Stimulated activated CD4-positive, alpha-beta T cell treated with anti-CD3 and anti-CD28 coated beads, TNF-alpha, amount 100 ng/mL, for 48 hours (primary cell): Measurements from ENCODE around the gene RAB8B.
"Not testable (repeated sequence)": the region's sequence is repeated elsewhere in the genome, so short reads cannot be mapped to it uniquely, and the experiment has no call there.

Source experiments
- DNase-seq, 3 donors: peaks; one replicate each; pipeline ENCODE4 v3.0.0-alpha.2; 2020; ENCODE audit warnings: low read depth in 3 of 3

RAB8B gene

DNA sequence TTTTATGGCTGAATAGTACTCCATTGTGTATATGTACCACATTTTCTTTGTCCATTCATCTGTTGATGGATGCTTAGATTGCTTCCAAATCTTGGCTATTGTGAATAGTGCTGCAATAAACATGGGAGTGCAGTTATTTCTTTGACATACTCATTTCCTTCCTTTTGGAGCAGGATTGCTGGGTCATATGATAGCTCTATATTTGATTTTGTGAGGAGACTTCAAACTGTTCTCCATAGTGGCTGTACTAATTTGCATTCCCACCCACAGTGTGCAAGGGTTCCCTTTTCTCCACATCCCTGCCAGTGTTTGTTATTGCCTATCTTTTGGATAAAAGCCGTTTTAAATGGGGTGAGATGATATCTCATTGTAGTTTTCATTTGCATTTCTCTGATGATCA, 47.7 kb downstream of the RAB8B start:
- not testable (repeated sequence) for DNase-seq

DNA sequence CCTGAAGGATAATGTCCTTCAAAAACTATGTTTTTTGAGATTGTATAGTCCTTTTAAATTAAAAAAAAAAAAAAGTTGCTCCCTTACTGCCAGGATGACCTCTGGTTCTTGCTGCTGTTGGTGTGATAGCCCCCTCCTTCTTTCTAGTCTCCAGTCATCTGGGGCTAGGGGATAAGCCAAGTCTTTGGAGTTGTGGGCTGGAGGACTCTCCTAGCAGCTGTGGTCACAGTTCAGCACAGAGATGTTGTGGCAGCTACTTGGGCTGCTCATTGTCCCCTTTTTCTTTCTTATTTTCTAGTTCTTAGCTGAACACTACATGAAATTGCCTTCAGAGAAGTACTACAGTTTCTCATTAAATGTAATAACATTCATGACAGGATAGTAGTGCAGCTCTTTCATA, 48.8 kb downstream of the RAB8B start:
- DNase-seq, result no peak

DNA sequence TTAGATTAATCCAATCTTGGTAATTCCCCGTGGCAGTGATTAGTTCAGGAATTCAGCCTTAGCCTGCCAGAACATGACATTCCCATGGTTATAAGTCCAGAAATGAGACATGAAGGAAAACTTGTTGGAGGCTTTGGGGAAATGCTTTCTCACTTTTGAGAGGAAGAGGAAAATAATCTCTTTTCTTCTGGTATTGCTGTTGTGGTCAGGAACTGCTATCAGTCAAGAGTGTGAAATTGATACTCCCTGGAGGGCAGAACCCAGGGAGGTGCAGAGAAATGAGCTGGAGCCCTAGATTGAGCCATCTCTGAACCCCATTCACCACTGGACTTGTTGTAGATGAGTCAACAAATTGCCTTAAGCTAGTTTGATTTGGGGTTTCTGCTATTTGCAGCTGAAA, 49.4 kb downstream of the RAB8B start:
- no peak for DNase-seq

DNA sequence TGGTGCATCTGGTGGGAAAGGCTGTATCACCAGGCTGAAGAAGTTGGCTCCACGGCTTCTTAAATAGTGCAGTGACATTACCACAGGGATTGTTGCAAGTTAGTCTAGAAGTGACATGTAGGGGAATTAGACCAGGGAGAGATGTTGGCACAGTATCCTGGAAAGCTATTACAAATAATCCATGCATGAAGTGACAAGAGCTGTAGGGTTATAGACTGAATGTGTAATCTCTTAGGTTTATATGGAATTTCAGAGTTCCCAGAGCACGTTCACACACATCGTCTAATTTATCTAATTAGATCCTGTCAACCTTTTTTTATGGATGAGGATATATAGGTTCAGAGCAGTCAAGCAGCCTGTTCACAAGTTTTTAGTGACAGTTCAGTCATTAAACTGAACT, 50.7 kb downstream of the RAB8B start:
- no peak for DNase-seq

DNA sequence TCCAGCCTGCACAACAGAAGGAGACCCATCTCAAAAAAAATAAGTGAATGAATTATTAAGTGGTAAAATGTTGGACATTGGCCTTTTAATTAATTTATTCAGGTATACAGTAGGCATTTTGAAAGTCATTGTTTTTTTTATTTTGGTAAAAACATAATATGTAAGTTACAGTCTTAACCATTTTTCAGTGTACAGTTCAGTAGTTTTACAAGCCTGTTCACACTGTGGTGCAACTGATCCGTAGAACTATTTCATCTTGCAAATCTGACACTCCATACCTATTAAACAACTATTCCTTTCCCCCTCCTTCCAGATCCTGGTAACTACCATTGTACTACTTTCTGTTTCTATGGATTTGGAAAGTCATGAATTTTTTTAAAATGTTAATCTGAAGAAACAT, 51.9 kb downstream of the RAB8B start:
- DNase-seq, result no peak

DNA sequence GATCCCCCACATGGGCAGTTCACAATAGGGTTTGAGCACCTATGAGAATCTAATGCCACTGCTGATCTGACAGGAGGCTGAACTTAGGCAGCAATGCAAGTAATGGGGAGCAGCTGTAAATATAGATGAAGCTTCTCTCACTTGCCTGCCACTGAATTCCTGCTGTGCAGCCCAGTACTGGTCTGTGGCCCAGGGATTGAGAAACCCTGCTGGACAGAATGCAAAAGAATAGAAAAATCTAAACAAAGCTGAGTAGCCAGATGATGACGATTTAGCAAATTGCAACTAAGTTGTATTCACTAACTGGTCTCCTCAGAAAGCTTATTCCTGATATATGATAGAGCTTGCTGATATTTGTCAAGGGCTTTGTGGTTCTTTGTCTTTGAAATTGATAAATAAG, 53.7 kb downstream of the RAB8B start:
- no peak for DNase-seq

DNA sequence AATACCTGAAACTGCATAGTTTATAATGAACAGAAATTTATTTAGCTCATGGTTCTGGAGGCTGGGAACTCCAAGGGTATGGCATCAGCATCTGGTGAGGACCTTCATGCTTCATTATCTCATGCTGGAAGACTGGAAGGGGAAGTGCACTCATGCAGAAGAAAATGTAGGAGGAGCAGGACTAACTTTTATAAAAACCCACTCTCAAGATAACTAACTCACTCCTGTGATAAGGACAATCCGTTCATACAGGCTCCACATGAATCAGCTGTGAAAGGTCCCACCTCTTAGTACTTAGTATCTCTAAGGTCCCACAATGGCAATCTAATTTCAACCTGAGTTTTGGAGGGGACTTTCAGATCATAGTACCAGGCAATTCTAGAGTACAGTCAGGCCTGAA, 54.4 kb downstream of the RAB8B start:
- no peak for DNase-seq

DNA sequence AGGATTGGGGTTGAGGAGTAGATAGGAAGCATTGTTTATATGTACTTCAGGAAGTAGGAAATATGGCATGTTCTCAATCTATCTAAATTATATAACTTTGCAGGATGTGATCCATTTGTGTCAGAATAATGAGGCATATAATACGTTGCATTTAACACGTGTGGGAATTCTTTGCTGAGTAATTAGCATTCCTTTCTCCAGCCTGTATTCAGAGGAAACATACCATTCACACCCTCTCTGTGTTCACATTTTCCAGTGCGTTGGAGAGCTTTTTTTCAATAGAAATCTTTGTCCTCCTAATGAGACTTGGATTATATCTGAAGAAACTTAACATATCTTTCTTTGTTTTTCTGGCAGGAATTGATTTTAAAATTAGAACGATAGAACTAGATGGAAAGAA, 55.0 kb downstream of the RAB8B start:
- no peak for DNase-seq

DNA sequence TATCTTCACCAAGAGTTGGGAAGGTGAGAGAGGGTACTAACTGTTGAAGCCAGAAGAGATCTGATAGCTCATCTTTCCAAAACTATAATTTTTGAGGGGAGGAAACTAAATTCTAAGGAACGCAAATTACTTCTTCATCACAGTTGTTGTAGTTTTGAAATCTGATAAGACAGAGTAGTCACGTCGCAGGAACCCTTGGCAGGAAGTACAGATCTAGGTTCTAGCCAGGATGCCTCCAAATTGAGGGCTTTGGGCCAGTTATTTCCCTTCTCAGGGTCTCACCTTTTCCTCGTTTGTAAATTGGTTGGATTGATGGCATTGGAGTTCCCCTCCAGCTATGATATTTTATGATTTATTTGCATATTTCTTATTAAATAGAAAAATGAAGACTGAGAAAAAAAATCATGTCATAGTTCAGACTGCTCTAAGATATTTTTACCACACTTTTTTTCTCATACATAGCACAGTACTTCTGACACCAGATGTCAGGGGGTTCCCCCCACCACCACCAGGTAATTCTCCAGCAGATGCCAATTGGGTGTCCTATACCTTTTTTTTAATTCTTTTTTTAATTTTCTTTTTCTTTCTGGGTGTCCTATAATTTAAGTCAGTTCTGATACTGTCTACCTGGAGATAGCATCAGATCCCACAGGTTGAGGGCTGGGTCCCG, 55.7 kb downstream of the RAB8B start:
- DNase-seq, result no peak

DNA sequence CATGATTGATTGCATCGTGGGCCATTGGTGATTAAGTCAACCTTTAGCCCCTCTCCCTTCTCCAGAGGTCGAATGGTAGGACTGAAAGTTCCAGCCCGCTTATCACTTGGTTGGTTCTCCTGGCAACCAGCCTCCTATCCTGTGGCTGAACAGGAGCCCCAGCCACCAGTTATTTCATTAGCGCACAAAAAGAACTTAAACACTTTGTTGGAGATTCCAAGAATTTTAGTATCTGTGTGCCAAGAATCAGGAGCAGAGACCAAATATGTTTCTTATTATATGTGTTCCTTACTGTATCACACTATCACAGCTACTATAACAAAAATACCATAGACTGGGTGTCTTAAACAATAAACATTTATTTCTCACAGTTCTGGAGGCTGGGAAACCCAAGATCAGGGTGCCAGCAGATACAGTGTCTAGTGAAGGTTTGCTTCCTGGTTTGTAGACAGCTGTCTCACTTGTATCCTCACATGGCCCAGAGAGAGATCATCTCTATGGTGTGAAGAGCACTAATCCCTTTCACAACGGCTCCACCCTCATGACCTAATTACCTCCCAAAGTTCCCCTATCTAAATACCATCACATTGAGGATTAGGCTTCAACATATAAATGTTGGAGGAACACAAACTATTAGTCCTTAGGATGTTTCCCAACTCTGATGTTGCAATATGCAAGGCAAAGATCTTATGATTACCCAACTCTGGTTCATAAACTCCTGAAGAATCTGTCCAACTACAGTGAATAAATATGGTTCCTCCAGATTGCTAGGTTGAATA, 57.5 kb downstream of the RAB8B start:
- DNase-seq, result no peak

DNA sequence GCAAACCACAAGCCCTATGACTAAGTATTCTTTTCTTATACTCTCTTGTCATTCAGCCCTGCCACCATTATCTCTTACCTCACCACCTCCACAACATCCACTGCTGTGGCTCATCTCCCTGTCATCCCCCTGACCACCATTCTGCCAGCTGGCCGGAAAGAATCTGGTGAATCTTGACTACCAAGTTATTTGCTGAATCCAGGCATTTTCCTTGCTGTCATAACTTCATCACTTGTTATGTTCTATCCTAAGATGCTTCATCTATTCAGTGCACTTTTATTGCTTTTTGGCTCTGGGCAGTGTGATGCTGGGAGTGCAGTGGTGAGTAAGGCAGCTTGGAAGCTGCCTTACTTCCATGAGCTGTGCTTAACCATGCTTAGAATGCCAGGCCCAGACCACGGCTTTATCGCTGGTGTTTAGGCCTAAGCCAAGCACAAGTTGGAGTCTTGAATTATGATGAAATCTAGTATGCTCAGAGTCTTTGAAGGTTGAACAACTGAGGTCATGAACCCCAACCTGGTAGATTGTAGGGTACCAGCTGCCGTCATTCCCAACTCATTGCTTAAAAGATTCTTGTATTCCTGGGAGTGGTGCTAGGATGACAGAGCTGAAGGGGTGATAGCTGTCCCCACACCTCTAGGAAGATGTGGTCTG, 61.0 kb downstream of the RAB8B start:
- DNase-seq, result no peak

DNA sequence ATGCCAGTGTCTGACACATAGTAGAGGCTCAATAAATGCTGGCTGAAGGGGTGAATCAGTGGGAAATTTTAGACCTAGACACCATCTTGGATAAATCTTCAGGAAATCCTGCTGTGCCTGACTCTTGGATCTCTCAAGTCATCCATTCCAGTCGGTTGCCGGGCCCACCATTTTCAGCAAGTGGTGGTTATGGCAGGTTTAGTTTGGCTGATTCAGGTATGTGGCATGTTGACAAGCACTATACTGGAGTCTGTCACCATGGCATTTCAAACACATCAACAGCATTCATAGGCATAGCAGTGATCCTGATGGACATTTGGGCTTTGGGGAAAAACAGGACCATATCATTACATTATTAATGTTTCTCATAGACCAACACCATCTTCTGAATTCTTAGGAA, 62.3 kb downstream of the RAB8B start:
- no peak for DNase-seq

DNA sequence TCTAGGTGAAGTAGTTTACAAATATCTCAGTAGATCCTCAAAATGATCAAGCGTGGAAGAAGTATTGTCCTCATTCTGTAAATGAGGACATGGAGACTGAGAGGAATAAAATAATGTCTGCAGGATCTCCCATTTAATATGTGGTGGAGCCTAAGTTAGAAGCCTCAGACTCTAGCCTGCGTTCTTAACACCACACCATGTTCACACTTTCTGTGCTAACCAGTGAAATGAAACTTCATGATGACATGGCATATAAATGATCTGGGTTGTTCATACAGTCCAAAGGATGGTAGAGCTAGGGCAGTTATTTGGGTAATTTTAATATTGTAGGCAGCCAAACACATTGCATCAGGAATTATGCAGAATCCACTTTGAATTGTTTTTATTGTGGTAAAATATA, 62.9 kb downstream of the RAB8B start:
- no peak for DNase-seq

DNA sequence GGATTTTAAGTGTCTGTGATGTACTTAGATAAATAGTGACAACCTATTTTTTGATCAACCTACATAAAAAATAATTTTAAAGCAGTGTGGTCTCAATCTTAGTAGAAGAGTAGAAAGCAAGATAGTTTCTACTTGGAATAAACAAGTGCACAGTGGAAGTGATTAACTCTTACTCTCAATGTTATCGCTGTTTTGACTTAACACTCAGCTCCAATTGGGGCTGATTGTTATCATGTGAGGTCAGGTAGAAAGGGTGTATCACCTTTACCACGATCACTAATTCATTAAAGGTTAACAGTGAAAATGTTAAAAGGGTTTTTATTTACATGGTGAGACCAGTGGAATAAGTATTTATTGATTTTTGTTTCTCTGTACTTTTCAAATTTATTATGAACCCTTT, 65.6 kb downstream of the RAB8B start:
- no peak for DNase-seq

DNA sequence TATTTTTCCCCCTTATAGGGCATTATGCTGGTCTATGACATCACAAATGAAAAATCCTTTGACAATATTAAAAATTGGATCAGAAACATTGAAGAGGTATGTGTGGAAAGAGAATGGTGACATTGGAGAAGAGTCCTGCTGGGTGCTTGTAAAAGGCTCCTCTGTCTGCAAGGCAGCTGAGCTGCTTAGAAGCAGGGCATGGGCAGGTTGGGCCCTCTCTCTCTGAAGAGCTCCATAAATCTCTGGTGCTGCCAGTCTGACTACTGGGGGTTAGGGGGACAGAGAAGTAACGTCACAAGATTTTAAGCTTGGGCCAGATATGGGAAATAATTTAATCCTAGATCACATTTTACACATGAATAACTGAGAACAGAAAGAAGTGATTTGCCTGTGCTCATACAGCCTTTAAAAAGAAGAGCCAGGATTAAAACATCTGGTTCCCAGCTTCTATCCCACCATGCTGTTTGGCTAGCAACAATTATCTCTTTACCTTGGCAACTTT, 66.1 kb downstream of the RAB8B start:
- DNase-seq, result no peak

DNA sequence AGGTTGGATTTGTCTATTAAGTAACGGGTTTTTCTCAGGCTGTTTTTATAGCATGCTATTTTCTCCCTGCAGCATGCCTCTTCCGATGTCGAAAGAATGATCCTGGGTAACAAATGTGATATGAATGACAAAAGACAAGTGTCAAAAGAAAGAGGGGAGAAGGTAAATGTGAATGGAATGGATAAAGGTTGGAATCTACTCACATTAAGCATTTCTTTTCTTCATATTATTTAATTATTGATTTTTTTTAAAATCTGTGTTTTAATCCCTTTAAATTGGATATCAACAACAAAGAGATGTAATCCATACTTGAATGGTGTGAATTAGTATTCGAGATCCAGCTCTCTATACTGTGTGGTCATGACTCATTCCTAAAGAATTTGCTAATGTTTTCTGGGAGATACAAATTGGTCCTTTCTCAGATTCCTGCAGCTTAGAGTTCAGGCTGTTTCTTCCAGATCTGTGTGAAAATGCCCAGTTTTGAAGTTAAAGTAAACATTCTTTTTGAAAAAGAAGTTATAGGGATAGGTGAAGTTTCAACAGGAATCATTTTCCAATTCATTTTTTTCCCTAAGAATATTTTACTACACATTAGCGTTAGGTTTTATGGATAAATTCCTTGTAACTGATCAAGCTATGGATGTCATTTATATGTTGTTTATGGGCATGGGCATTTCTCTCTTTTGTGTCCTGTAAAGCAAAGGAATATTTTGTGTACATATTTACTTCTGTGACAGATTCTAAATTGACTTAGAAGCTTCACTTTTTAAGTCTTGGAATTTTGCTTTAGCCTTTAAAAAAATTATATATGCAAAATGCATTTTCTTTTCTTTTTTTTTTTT, 67.2 kb downstream of the RAB8B start:
- no peak for DNase-seq

DNA sequence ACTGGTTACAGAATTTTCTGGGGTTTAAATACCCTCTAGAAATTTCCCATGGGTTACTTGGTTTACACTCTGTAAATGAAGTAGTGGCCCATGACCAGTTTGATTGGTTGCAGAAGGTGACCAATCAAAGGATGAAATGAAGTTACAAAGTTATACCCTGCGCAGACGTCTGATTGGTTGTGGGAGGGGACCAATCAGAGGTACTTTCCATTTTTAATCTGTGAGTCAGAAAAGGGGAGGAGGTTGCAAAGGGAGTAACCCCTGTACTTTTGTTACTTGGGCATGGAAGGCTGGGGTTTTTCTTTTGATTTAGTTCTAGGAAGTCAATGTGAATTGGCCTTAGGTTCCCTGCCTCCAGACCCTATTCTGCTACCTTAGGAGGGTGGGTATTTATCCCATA, 69.3 kb downstream of the RAB8B start:
- DNase-seq, result no peak

DNA sequence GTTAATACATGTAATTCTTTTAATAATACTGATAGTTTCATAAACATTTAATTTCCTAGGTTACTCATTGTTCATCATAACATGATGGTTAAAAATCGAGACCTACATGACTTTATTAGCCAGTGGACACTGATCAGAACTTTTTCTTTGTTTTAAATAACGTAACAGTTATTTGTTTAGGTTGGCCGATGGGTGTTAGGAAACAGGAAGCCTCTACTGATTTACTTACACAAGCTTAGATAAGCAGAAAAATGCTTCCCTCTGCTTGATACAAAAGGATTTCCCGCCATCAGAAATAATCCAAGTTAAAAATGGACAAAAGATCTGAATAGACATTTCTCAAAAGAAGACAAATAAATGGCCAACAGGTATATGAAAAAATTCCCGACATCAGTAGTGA, 71.4 kb downstream of the RAB8B start:
- DNase-seq, result no peak

DNA sequence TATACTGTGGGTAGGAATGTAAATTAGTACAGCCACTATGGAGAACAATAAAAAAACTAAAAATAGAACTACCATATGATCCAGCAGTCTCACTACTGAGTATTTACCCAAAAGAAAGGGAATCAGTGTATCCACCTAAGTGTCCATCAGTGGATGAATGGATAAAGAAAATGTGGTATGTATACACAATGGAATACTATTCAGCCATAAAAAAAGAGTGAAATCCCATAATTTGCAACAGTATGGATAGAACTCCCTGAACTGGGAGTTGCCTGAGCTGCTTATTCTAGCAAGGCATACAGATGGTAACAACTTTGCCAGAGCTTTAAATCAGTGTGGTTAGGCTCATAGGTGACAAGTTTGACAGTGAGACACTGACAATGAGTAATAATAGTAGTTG, 71.9 kb downstream of the RAB8B start:
- DNase-seq, result no peak

DNA sequence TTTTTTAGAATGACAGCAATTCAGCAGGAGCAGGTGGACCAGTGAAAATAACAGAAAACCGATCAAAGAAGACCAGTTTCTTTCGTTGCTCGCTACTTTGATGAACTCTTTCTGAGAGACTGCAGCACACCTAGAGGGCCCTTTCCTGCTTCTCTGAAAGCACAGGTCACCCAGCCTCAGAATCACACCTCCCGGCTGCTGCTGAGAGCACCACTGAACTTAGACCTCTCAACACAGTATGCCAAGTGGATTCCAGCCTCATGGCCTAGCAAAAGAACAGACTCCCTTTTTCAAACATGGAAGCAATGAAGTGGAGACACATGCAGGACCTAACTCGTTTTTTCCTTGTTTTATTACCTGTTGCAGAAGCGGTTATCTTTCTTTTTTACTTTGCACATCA, 74.1 kb downstream of the RAB8B start:
- DNase-seq, result no peak

DNA sequence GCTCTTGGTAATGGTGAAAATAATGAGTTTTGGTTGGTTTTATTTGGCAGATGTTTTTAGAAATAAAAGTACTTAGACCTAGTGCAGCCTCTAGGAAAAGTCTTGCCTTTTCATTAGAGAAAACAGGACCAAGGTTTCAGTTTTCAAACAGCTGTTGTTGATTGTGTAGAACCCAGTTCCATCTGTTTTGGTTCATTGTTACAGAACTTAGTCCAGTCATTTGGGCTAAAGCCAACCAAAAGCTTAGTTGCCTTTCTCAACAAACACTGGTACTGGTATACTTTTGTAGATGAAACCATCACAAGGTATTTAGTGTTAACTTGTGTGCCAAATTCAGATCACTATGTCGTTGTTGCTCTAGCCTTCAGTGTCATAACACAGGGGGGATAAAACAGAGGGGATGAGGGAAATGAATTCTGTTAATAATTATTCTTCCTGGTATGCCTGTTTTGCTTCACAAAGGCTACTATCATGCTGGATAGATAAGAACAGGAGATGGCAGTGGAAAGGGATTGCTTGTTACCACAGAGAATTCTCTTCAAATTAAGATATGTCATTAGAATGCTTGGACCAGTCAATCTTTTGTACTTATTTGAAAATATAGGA, 75.4 kb downstream of the RAB8B start:
- DNase-seq, result no peak

DNA sequence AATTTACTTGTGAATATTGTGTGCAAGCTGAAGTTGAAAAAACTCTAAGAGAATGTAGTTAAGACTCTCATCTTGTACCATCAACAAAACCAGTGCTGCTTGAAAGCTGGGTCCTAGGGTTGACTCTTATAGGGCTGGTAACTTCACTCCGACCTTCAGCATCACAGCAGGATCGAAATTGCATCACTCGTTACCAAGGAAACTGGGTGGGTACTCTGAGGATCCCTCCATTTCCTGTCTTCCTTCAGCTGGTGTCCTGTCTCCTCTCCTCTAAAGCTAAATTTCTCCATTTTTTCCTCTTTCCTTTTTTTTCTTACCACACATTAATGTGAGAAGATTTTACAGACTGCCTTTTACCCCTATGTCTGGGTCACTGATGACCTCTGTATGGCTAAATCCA, 85.0 kb downstream of the RAB8B start:
- no peak for DNase-seq
